ENCODE data around the gene ANGPTL4.
"Not testable (repeated sequence)": the region's sequence is repeated elsewhere in the genome, so short reads cannot be mapped to it uniquely, and the experiment has no call there.

Gene ANGPTL4, protein sequence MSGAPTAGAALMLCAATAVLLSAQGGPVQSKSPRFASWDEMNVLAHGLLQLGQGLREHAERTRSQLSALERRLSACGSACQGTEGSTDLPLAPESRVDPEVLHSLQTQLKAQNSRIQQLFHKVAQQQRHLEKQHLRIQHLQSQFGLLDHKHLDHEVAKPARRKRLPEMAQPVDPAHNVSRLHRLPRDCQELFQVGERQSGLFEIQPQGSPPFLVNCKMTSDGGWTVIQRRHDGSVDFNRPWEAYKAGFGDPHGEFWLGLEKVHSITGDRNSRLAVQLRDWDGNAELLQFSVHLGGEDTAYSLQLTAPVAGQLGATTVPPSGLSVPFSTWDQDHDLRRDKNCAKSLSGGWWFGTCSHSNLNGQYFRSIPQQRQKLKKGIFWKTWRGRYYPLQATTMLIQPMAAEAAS

DNA sequence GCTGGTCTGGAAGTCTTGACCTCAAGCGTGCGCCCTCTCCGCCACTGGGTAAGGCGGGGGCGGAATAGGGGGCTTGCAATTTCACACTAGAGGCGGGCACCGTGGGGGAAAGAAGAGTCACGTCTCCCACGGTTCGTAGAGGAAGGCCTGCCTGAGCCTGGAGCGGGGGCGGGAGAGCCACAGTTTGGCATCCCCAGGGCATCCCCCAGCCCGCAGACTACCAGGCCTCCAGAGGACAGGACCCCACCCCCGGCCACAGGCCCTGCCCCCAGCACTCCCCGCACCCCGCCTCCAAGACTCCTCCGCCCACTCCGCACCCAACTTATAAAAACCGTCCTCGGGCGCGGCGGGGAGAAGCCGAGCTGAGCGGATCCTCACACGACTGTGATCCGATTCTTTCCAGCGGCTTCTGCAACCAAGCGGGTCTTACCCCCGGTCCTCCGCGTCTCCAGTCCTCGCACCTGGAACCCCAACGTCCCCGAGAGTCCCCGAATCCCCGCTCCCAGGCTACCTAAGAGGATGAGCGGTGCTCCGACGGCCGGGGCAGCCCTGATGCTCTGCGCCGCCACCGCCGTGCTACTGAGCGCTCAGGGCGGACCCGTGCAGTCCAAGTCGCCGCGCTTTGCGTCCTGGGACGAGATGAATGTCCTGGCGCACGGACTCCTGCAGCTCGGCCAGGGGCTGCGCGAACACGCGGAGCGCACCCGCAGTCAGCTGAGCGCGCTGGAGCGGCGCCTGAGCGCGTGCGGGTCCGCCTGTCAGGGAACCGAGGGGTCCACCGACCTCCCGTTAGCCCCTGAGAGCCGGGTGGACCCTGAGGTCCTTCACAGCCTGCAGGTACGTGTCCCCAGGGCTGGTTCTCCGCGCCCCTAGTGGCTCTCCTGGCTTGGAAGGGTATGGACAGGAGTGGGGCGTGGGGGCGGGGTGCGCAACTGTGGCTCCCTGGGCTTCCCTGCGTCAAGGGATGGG is at the start of gene ANGPTL4:
Gene ANGPTL4 (plus strand): TSS at position 353 of the 969 bp plus-strand sequence. CDS start 167 bp downstream, at position 520.
- Mint-ChIP-seq H3K36me3 (peaks cover 54% of the 10 kb centered on the region), H3K9me3 (no peaks in the 10 kb centered on the region), H3K4me1 (peaks cover 36% of the 10 kb centered on the region), H3K27ac (peak within 1 kb of the TSS; percentile 96), H3K4me3 (peak within 1 kb of the TSS; percentile 94)
- peak; percentile 92 for ATAC-seq
- DNase-seq (ENCODE audit: low spot score in 2 of 2): peak; percentile 68 to 76

DNA sequence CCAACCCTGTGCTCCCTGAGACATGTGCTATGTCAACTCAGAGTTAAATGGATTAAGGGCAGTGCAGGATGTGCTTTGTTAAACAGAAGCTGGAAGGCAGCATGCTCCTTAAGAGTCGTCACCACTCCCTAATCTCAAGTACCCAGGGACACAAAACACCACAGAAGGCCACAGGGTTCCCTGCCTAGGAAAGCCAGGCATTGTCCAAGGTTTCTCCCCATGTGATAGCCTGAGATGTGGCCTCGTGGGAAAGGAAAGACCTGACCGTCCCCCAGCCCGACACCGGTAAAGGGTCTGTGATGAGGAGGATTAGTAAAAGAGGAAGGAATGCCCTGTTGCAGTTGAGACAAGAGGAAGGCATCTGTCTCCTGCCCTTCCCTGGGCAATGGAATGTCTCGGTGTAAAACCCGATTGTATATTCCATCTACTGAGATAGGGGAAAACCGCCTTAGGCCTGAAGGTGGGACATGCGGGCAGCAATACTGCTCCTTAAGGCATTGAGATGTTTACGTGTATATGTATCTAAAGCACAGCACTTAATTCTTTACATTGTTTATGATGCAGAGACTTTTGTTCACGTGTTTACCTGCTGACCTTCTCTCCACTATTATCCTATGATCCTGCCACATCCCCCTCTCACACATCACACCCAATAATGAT is 48.8 kb upstream of the ANGPTL4 start:
- H3K36me3 Mint-ChIP-seq: peaks cover 68% of the 10 kb centered on the region
- H3K27ac Mint-ChIP-seq; H3K9me3 Mint-ChIP-seq; H3K4me3 Mint-ChIP-seq; DNase-seq (ENCODE audit: low spot score in 2 of 2); H3K4me1 Mint-ChIP-seq; ATAC-seq: not testable (repeated sequence)

DNA sequence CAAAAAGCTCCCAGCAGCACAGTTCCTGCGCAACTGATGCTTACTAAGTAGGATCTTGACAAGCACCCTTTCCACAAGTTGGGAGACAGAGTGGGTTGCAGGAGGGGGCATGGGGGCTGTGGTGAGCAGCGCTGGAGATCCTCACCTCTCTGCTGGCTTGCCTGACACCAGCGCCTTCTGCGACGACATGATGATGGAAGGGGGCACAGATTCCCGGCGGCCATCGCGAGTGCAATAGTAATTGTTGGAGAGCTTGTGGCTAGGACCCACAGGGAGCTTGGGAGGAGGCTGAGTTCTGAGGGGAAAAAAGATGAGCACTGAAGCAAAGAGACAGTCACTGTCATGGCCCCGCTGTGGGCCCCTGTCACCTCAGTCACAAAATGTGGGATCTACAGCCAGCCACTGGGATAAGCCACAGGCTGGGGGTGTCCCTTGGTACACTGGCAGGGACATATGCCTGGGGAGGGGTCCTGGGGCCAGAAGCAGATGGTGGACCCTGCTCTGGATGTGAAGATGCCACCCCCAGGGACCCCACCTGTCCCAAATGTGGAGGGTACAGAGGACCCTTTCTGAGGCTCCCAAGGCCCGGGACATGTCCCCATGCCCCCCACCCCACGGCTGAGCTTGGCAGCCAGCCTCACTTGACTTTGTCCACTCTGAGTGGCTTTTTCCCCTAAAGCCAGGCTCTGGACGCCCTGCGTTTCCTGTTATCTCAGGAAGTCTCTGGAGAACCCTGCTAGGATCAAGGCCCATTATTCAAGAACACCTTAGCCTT is 47.4 kb upstream of the ANGPTL4 start:
- DNase-seq (ENCODE audit: low spot score in 2 of 2) (no peak), ATAC-seq (no peak)
- Mint-ChIP-seq H3K4me1 (peaks cover 18% of the 10 kb centered on the region), H3K36me3 (peaks cover 70% of the 10 kb centered on the region), H3K27ac (peak overlapping the region; percentile 72), H3K9me3 (no peaks in the 10 kb centered on the region), H3K4me3 (no peak overlapping the region)

DNA sequence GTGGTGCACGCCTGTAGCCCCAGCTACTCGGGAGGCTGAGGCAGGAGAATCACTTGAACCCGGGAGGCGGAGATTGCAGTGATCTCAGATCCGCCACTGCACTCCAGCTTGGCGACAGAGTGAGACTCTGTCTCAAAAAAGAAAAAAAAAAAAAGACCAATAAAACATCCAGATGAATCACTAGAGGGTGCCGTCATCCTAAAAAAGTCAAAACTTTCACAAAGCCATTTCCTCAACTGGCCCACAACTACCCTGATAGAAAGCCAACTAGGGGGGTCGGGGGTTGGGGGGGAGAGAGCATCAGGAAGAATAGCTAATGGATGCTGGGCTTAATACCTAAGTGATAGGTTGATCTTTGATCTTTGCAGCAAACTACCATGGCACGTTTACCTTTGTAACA is 45.1 kb upstream of the ANGPTL4 start:
- Mint-ChIP-seq H3K36me3 (peaks cover 79% of the 10 kb centered on the region), H3K4me1 (peaks cover 18% of the 10 kb centered on the region)
- H3K9me3 Mint-ChIP-seq; H3K27ac Mint-ChIP-seq; H3K4me3 Mint-ChIP-seq; DNase-seq (ENCODE audit: low spot score in 2 of 2); ATAC-seq: not testable (repeated sequence)

DNA sequence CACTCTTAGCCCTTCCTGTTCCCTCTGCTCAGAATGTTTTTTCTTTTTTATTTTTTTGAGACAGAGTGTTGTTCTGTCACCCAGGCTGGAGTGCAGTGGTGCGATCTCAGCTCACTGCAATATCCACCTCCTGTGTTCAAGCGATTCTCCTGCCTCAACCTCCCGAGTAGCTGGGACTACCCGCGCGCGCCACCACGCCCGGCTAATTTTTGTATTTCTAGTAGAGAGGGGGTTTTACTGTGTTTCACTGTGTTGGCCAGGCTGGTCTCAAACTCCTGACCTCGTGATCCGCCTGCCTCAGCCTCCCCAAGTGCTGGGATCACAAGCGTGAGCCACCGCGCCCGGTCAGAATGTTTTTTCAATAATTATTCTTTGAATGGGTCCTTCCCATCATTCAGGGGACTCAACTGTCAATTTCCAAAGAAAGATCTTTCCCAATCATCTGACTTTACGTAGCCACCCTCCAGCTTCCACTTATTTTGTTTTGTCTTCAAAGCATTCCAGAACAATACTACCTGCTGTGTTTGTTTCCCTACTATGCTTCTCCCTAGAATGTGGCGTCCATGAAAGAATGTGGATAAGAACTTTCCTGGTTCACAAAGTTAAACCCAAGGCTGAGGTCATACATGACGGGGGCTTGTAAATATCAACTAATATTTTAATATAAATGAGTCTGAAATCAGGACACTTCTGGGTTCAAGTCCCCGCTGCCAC is 44.0 kb upstream of the ANGPTL4 start:
- H3K4me3 Mint-ChIP-seq: peak overlapping the region; percentile 97
- H3K4me1 Mint-ChIP-seq: peaks cover 18% of the 10 kb centered on the region
- no peaks in the 10 kb centered on the region for H3K9me3 Mint-ChIP-seq
- H3K27ac Mint-ChIP-seq: peak overlapping the region; percentile 98
- H3K36me3 Mint-ChIP-seq: peaks cover 74% of the 10 kb centered on the region
- ATAC-seq (no peak), DNase-seq (ENCODE audit: low spot score in 2 of 2) (no peak)

DNA sequence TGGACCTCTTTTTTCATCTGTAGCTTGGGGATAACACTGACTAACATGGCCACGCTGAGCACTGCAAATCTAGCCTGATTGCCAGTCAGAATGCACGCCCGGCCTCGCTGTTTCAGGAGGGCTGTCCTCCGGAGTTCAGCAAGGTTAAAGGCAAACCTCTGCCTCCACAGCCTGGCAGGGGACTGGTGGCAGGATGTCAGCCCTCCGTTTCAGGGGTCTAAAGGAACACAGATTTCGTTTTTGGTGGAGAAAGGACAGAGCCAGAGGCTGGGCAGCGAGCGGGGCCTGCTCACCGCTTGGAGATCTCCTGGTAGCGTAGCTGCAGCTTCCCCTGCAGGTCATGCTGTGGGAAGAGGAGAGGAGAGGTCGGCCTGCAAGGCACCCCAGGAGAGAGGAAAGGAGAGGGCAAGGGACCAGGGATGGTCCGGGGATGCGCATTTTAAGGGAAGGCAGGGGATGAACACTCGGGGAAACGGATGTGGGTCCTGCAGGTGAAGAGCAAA is 43.3 kb upstream of the ANGPTL4 start:
- DNase-seq (ENCODE audit: low spot score in 2 of 2) (no peak), ATAC-seq (peak; percentile 25)
- H3K36me3 Mint-ChIP-seq: peaks cover 70% of the 10 kb centered on the region
- no peaks in the 10 kb centered on the region for H3K9me3 Mint-ChIP-seq
- H3K4me1 Mint-ChIP-seq: peaks cover 18% of the 10 kb centered on the region
- peak overlapping the region; percentile 97 for H3K4me3 Mint-ChIP-seq
- peak overlapping the region; percentile 98 for H3K27ac Mint-ChIP-seq

DNA sequence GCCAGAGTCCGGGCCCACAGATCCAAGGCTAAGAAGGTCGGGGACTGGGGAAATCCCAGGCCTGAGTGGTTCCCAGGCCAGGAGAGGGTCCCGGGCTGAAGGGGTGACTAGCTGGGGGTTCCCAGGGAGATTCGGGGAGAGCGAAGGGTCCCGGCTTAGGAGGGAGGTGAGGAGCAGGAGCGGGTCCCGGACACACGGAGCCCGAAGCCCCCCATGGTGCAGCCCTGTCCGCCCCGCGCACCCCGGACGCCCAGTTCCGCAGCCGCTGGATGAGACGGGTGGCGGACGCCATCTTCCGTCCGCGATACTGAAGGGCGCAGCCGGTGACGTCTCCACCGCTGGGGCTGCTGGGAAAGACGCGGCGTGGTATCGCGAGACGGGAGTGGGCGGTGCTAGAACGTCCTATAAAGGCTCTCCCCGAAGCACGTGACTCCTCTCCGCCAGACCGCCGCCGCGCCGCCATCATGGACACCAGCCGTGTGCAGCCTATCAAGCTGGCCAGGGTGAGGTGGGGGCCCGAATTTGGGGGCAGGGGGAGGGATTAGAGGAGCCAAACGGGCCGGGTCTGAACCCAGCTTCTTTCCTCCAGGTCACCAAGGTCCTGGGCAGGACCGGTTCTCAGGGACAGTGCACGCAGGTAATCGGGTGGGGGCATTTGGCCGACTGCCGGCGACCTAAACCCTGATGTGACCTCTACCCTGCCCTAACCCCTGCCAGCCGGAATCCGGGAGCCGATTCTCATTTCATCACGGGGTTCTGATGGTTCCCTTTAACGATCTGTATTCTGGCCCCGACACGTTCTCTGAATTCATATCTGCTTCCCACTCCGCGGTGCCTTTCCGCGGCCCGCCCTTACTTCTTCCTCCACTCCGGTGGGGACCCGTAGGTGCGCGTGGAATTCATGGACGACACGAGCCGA is 42.6 kb upstream of the ANGPTL4 start, which contains the start of the genes NDUFA7 and RPS28:
Gene NDUFA7 (minus strand): TSS at position 309 of the 919 bp plus-strand sequence. CDS start 17 bp downstream, at position 292.
Gene RPS28 (plus strand): TSS at position 430 of the 919 bp plus-strand sequence. CDS start 35 bp downstream, at position 465.
- peaks cover 18% of the 10 kb centered on the region for H3K4me1 Mint-ChIP-seq
- DNase-seq (ENCODE audit: low spot score in 2 of 2) (peak; percentile 97 to 99), ATAC-seq (peak; percentile 96)
- H3K27ac Mint-ChIP-seq: peak within 1 kb of the TSS; percentile 98
- H3K36me3 Mint-ChIP-seq: peaks cover 63% of the 10 kb centered on the region
- no peaks in the 10 kb centered on the region for H3K9me3 Mint-ChIP-seq
- peak within 1 kb of the TSS; percentile 97 for H3K4me3 Mint-ChIP-seq

DNA sequence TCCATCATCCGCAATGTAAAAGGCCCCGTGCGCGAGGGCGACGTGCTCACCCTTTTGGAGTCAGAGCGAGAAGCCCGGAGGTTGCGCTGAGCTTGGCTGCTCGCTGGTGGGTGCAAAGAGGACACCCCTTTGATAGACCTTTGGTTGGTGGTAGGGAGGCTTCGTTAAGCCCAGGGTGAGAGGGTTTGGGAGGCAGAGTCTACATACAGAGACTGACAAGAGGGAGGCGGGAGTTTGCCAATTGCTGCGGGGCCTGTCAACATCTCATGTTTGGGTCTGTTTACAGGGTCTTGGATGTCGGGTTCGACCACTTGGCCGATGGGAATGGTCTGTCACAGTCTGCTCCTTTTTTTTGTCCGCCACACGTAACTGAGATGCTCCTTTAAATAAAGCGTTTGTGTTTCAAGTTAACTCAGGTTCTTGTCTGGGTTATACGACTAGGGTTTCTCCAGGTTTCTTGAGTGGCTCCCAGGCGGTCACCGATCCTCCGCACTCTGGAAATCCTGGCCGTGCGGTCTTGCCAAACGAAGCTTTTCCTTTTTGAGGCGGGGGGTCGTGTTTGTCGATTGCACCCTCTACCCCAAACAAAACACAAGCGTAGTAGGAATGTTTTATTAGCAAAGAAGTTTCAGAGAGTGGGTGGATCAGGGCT is 41.8 kb upstream of the ANGPTL4 start:
- H3K4me1 Mint-ChIP-seq: peaks cover 18% of the 10 kb centered on the region
- H3K4me3 Mint-ChIP-seq: peak overlapping the region; percentile 97
- ATAC-seq: peak; percentile 5
- peaks cover 55% of the 10 kb centered on the region for H3K36me3 Mint-ChIP-seq
- peak overlapping the region; percentile 98 for H3K27ac Mint-ChIP-seq
- no peak for DNase-seq (ENCODE audit: low spot score in 2 of 2)
- no peaks in the 10 kb centered on the region for H3K9me3 Mint-ChIP-seq

DNA sequence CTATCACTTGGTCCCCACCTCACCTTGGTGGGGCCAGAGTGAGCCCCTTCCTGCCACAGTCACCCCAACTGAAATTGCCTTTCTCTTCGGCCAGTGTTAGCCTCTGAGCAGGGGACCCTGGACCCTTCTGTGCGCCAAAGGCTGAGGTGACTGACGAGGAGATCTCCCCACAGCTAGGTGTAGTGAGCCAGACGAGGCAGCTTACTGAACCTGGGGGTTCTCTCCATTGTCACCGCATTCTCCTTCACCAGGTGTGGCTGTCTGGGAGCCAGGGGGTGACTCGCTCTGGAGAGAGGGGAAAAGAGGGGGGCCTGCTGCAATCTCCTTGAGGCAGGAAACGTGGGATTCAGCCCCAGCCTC is 41.3 kb upstream of the ANGPTL4 start:
- peak overlapping the region; percentile 98 for H3K27ac Mint-ChIP-seq
- ATAC-seq: no peak

DNA sequence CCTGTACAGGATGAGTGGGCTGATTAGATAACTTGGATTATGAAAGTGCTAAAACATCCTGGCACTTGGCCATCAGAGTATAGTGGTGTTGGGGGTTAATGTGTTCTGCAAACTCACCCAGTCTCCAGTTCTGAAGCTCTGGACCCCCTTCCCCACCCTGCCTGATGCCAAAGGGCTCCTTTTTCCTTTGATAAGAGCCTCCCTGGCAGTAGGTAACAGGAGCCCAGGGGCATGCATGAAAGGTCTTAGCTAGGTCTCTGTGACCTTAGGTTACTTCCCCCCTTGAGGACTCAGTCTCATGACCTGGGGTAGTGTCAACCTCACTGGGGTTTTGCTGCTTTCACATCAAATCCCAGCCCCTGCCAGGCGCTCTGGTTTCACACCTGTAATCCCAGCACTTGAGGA is 40.2 kb upstream of the ANGPTL4 start:
- Mint-ChIP-seq H3K4me3 (peak overlapping the region; percentile 97), H3K36me3 (peaks cover 46% of the 10 kb centered on the region), H3K27ac (peak overlapping the region; percentile 58), H3K9me3 (no peaks in the 10 kb centered on the region), H3K4me1 (peaks cover 18% of the 10 kb centered on the region)
- ATAC-seq: no peak
- no peak for DNase-seq (ENCODE audit: low spot score in 2 of 2)

More for the DNA sequence above, 41.3 kb upstream of the ANGPTL4 start:
- Mint-ChIP-seq H3K36me3 (peaks cover 52% of the 10 kb centered on the region), H3K4me3 (peak overlapping the region; percentile 97), H3K9me3 (no peaks in the 10 kb centered on the region), H3K4me1 (peaks cover 18% of the 10 kb centered on the region)
- DNase-seq (ENCODE audit: low spot score in 2 of 2): no peak

DNA sequence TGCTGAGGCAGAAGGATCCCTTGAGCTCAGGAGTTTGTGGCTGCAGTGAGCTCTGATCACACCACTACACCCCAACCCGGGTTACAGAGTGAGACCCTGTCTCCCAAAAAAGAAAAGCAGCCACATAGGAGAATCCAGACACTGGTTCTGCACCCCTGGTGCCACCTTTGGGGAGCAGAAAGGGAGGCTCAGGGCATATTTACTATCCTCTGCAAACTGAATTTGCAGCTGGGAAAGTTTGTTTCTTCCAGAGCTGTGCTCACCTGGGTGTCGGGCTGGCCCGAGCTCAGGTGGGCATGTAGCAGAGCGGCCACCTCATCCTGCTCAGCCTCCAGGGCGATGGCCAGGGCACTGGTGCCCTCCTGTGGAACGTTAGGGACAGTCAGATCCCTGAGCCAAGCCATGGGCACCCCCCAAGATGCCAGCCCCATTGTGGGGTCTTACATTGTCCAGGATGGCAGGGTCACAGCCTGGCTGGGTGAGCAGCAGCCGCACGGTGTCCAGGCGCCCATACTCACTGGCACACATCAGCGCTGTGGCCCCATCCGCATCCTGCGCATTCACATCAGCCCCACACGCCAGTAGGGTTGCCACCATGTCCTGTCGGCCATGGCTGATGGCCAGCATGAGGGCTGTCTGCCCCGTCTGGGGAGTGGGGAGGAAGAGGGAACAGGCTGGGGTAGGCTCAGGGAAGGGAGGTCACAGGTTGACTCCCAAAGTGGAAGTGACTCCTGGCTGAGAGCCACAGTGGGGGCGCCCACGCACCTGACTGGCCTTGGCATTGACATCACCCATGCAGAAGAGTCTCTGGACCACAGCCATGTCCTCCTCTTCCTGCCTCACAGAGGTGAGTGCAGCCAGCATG is 39.5 kb upstream of the ANGPTL4 start:
- Mint-ChIP-seq H3K4me1 (peaks cover 16% of the 10 kb centered on the region), H3K36me3 (peaks cover 41% of the 10 kb centered on the region), H3K27ac (peak overlapping the region; percentile 58), H3K4me3 (peak overlapping the region; percentile 97), H3K9me3 (no peaks in the 10 kb centered on the region)
- DNase-seq (ENCODE audit: low spot score in 2 of 2) (no peak), ATAC-seq (no peak)

DNA sequence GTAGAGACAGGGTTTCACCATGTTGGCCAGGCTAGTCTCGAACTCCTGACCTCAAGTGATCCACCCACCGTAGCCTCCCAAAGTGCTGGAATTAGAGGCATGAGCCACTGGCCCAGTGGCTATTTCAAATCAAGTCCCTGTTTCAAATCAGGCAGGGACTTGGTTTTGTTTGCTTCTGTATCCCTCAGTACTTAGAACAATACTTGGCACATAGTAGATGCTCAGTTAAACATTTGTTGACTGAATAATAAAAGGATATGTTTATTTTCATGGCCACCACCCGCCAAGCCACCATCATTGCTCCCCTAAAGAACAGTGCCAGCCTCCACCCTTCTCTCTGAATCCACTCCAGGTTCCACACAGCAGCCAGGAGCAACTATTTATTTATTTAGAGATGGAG is 38.5 kb upstream of the ANGPTL4 start:
- Mint-ChIP-seq H3K9me3 (no peaks in the 10 kb centered on the region), H3K36me3 (peaks cover 39% of the 10 kb centered on the region), H3K27ac (no peak overlapping the region), H3K4me3 (no peak overlapping the region), H3K4me1 (peaks cover 6% of the 10 kb centered on the region)
- no peak for DNase-seq (ENCODE audit: low spot score in 2 of 2)
- ATAC-seq: no peak

Measured in stimulated activated effector memory CD8-positive, alpha-beta T cell treated with anti-CD3 and anti-CD28 coated beads, Interleukin-12 subunit alpha, Interleukin-12 subunit beta, amount 100 ng/mL, for 72 hours (primary cell).